GM12874 (cell line): ENCODE measurements around the gene POMGNT2.

Experiments
- CTCF ChIP-seq: IDR thresholded peaks from 2 replicates; pipeline ENCODE4 v1.5.1; 2011; ENCODE audit warnings: low read depth, mild to moderate bottlenecking, control low read depth, low read length, moderate library complexity; ENCODE audit not compliant: insufficient read depth

The POMGNT2 gene

DNA sequence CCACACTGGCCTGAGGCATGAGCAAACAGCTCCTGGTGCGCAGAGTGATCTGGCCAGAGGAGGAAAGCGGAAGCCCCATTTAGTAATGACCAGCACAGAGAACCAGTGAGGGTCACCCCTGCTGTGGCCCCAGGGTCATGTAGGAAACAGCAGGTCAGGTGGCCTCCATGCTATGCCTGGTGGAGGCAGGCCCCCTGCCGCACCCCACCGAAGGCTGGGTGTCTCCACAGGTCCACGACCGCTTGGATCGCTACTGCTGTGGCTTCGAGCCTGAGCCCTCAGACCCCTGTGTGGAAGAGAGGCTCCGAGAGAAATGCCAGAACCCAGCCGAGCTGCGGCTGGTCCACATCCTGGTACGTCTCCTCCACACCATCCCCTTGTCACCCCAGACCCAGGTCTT, 52.6 kb downstream of the POMGNT2 start:
- no peak for TF ChIP-seq CTCF

- no peak for TF ChIP-seq CTCF
Observed at GRCh38 chr3:43048470-43048869, 57.4 kb downstream of the POMGNT2 start.

GRCh38 chr3:43046583-43046982, 59.3 kb downstream of the POMGNT2 start:
- TF ChIP-seq CTCF: no peak

GRCh38 chr3:43043793-43044192, 62.1 kb downstream of the POMGNT2 start:
- no peak for TF ChIP-seq CTCF

GRCh38 chr3:43043071-43043766, 62.7 kb downstream of the POMGNT2 start:
- no peak for TF ChIP-seq CTCF

- no peak for TF ChIP-seq CTCF
Observed at GRCh38 chr3:43041517-43041916, 64.4 kb downstream of the POMGNT2 start.

- no peak for TF ChIP-seq CTCF
Observed at GRCh38 chr3:43038010-43038409, 67.9 kb downstream of the POMGNT2 start.
